OCI-LY3 (cell line): Measurements from ENCODE around the gene VMO1.

Source experiments
- H2AFZ ChIP-seq: fragments of 200-600, 300-600 bp; shearing (Covaris generic); 2 replicates; pipeline ENCODE4 v1.6.0; 2014; ENCODE audit warnings: antibody characterized with exemption, low read depth, low read length
- H3K27ac ChIP-seq: fragments of 200-600, 300-600 bp; sonication (generic); 2 replicates; pipeline ENCODE4 v1.5.1; 2014; ENCODE audit warnings: mild to moderate bottlenecking, low read length, moderate library complexity, mixed read lengths
- H3K27me3 ChIP-seq: fragments of 200-600, 300-600 bp; sonication (generic); 2 replicates; pipeline ENCODE4 v1.6.1; 2014; ENCODE audit warnings: low read depth, low read length, mixed read lengths
- H3K36me3 ChIP-seq: fragments of 200-600, 300-600 bp; sonication (generic); replicated peaks from 2 replicates; pipeline ENCODE3; 2014; ENCODE audit warnings: low read depth, low read length, mixed read lengths
- H3K4me1 ChIP-seq: fragments of 300-600, 200-600 bp; sonication (generic); 2 replicates; pipeline ENCODE4 v1.6.1; 2014; ENCODE audit warnings: low read length, mixed read lengths
- H3K4me2 ChIP-seq: fragments of 200-600, 300-600 bp; sonication (generic); 2 replicates; pipeline ENCODE4 v1.6.1; 2014; ENCODE audit warnings: low read length, mixed read lengths
- H3K4me3 ChIP-seq: fragments of 300-600, 200-600 bp; sonication (generic); 2 replicates; pipeline ENCODE4 v1.5.1; 2014; ENCODE audit warnings: antibody characterized with exemption, mild to moderate bottlenecking, low read length, moderate library complexity
- H3K79me2 ChIP-seq: fragments of 300-600, 200-600 bp; shearing (Covaris generic); 2 replicates; pipeline ENCODE4 v1.6.1; 2014; ENCODE audit warnings: mild to moderate bottlenecking, low read length, mixed read lengths
- H3K9ac ChIP-seq: fragments of 300-600, 200-600 bp; shearing (Covaris generic); 2 replicates; pipeline ENCODE4 v1.6.0; 2014; ENCODE audit warnings: mild to moderate bottlenecking, low read length, moderate library complexity
- H3K9me3 ChIP-seq: fragments of 200-600, 300-600 bp; shearing (Covaris generic); 2 replicates; pipeline ENCODE4 v1.6.1; 2014; ENCODE audit warnings: low read length, mixed read lengths; ENCODE audit not compliant: insufficient read depth
- H4K20me1 ChIP-seq: fragments of 200-600, 300-600 bp; sonication (generic); 2 replicates; pipeline ENCODE4 v1.6.1; 2016; ENCODE audit warnings: low read length, mixed read lengths; ENCODE audit not compliant: insufficient read depth
- EZH2phosphoT487 ChIP-seq: fragments of 200-600 bp; shearing (Covaris generic); IDR thresholded peaks from 2 replicates; pipeline ENCODE4 v1.6.1; 2018; ENCODE audit warnings: antibody characterized with exemption, mixed run types, low read depth
- TF ChIP-seq, protein P1 (sequence below): fragments of 200-600, 300-600 bp; sonication (generic); IDR thresholded peaks from 2 replicates; pipeline ENCODE4 v1.5.1; 2014; ENCODE audit warnings: antibody characterized with exemption, low read length, low read depth

The VMO1 gene

DNA sequence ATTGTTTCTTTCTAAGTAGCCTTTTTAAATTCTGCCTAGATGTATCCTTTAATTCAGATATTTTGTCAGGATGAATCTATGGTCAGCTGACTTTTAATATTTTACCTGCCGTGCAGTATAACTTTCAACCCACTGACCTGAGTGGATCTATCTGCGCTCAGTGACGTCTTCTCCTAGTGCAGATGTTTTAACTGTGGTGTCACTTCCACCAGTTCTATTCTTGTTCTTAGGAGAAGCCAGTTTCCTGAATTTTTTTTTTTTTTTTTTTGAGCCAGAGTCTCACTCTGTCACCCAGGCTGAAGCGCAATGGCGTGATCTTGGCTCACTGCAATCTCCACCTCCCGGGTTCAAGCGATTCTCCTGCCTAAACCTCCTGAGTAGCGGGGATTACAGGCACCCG lies 19.4 kb downstream of the VMO1 start:
- no peak overlapping the region for H3K9ac ChIP-seq
- H4K20me1 ChIP-seq: no peaks in the 10 kb centered on the region
- H3K4me1 ChIP-seq: no peaks in the 10 kb centered on the region
- no peak overlapping the region for H3K4me2 ChIP-seq
- no peak overlapping the region for H2AFZ ChIP-seq
- H3K36me3 ChIP-seq: no peaks in the 10 kb centered on the region
- no peak overlapping the region for H3K27ac ChIP-seq
- H3K4me3 ChIP-seq: no peak overlapping the region
- no peaks in the 10 kb centered on the region for H3K27me3 ChIP-seq
- no peaks in the 10 kb centered on the region for H3K9me3 ChIP-seq
- H3K79me2 ChIP-seq: no peaks in the 10 kb centered on the region
- TF ChIP-seq, protein P1, sequence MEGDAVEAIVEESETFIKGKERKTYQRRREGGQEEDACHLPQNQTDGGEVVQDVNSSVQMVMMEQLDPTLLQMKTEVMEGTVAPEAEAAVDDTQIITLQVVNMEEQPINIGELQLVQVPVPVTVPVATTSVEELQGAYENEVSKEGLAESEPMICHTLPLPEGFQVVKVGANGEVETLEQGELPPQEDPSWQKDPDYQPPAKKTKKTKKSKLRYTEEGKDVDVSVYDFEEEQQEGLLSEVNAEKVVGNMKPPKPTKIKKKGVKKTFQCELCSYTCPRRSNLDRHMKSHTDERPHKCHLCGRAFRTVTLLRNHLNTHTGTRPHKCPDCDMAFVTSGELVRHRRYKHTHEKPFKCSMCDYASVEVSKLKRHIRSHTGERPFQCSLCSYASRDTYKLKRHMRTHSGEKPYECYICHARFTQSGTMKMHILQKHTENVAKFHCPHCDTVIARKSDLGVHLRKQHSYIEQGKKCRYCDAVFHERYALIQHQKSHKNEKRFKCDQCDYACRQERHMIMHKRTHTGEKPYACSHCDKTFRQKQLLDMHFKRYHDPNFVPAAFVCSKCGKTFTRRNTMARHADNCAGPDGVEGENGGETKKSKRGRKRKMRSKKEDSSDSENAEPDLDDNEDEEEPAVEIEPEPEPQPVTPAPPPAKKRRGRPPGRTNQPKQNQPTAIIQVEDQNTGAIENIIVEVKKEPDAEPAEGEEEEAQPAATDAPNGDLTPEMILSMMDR: no peak
- TF ChIP-seq EZH2phosphoT487: no peak

DNA sequence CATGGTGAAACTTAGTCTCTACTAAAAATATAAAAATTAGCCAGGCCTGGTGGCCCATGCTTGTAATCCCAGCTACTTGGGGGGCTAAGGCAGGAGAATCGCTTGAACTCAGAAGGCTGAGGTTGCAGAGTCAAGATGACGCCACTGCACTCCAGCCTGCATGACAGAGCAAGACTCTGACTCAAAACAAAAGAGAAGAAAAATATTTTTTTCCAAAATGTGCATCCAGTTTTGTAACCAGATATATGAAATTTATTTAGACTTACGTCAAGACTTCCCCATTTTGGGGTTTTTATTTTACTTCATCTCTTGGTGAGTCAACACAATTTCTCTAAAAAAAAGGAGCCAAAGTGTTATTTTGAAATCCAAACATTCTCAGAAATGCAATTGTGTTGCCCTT lies 20.0 kb downstream of the VMO1 start:
- H2AFZ ChIP-seq: no peak overlapping the region
- no peaks in the 10 kb centered on the region for H3K9me3 ChIP-seq
- no peak overlapping the region for H3K9ac ChIP-seq
- TF ChIP-seq, protein P1: no peak
- TF ChIP-seq EZH2phosphoT487: no peak
- no peaks in the 10 kb centered on the region for H4K20me1 ChIP-seq
- H3K4me1 ChIP-seq: no peaks in the 10 kb centered on the region
- no peaks in the 10 kb centered on the region for H3K36me3 ChIP-seq
- H3K27me3 ChIP-seq: no peaks in the 10 kb centered on the region
- H3K79me2 ChIP-seq: no peaks in the 10 kb centered on the region
- H3K27ac ChIP-seq: no peak overlapping the region
- H3K4me2 ChIP-seq: no peak overlapping the region
- no peak overlapping the region for H3K4me3 ChIP-seq

GRCh38 chr17:4764595-4764994 lies 21.6 kb downstream of the VMO1 start:
- H2AFZ ChIP-seq: no peak overlapping the region
- TF ChIP-seq, protein P1: no peak
- no peak for TF ChIP-seq EZH2phosphoT487

GRCh38 chr17:4759776-4760236 lies 26.4 kb downstream of the VMO1 start:
- TF ChIP-seq, protein P1: no peak
- TF ChIP-seq EZH2phosphoT487: no peak
- Histone ChIP-seq H3K36me3 (no peaks in the 10 kb centered on the region), H3K9ac (no peak overlapping the region), H3K9me3 (no peaks in the 10 kb centered on the region), H4K20me1 (no peaks in the 10 kb centered on the region), H3K4me2 (no peak overlapping the region), H2AFZ (no peak overlapping the region), H3K4me3 (no peak overlapping the region), H3K27me3 (no peaks in the 10 kb centered on the region), H3K4me1 (no peaks in the 10 kb centered on the region), H3K79me2 (no peaks in the 10 kb centered on the region), H3K27ac (no peak overlapping the region)

More at GRCh38 chr17:4764595-4764994, 21.6 kb downstream of the VMO1 start:
- H3K4me2 ChIP-seq: no peak overlapping the region
- no peaks in the 10 kb centered on the region for H3K9me3 ChIP-seq
- H3K4me1 ChIP-seq: no peaks in the 10 kb centered on the region
- H3K79me2 ChIP-seq: no peaks in the 10 kb centered on the region
- H3K9ac ChIP-seq: no peak overlapping the region
- no peaks in the 10 kb centered on the region for H3K36me3 ChIP-seq
- no peak overlapping the region for H3K4me3 ChIP-seq
- H3K27me3 ChIP-seq: no peaks in the 10 kb centered on the region
- no peaks in the 10 kb centered on the region for H4K20me1 ChIP-seq
- no peak overlapping the region for H3K27ac ChIP-seq
